ENCODE measurements around the gene CNBD2.
"Not testable (repeated sequence)": the region's sequence is repeated elsewhere in the genome, so short reads cannot be mapped to it uniquely, and the experiment has no call there.

The CNBD2 gene

DNA sequence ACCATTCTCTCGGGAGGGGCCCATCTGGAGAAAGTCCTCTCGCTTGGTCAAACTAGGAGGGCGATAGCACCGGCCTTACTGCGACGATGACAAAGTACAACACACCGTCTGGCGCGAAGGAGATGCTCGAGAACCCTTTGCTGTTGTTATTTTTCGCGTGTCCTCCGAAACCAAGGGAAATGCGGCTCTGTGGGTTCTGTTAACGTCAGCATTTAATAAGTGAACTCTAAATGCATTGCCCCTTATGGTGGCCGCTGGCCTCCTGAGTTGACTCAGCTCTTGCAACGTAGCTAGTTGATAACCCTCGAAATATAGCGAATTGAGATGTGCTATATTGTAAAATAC, 13.5 kb upstream of the CNBD2 start:
- DNase-seq (ENCODE audit: extremely low read depth, low read depth) = no peak
- TF ChIP-seq, protein P1, sequence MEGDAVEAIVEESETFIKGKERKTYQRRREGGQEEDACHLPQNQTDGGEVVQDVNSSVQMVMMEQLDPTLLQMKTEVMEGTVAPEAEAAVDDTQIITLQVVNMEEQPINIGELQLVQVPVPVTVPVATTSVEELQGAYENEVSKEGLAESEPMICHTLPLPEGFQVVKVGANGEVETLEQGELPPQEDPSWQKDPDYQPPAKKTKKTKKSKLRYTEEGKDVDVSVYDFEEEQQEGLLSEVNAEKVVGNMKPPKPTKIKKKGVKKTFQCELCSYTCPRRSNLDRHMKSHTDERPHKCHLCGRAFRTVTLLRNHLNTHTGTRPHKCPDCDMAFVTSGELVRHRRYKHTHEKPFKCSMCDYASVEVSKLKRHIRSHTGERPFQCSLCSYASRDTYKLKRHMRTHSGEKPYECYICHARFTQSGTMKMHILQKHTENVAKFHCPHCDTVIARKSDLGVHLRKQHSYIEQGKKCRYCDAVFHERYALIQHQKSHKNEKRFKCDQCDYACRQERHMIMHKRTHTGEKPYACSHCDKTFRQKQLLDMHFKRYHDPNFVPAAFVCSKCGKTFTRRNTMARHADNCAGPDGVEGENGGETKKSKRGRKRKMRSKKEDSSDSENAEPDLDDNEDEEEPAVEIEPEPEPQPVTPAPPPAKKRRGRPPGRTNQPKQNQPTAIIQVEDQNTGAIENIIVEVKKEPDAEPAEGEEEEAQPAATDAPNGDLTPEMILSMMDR (IDR thresholded peaks at IDR 0.05; ENCODE audit: low read depth, low read length) = no peak

DNA sequence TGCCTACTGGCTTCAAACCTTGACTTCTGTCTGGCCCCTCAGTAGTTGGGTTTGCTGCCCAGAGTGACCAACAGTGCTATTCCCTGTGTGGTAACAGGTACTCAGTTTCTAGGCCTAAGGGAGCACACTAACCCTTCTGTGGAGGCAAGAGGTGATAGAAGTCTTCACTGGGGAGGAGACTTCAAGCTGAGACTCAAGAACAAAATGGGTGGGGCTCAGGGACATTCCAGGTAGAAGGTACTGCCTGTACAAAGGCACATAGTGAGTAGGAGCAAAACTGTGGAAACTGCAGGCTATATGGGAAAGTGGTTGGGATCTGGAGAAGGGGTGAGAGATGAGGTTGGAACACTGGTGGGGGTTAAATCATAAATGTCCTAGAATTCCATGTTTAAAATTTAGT, 11.8 kb upstream of the CNBD2 start:
- TF ChIP-seq, protein P1 (IDR thresholded peaks at IDR 0.05; ENCODE audit: low read depth, low read length) = no peak
- no peak for DNase-seq (ENCODE audit: extremely low read depth, low read depth)

DNA sequence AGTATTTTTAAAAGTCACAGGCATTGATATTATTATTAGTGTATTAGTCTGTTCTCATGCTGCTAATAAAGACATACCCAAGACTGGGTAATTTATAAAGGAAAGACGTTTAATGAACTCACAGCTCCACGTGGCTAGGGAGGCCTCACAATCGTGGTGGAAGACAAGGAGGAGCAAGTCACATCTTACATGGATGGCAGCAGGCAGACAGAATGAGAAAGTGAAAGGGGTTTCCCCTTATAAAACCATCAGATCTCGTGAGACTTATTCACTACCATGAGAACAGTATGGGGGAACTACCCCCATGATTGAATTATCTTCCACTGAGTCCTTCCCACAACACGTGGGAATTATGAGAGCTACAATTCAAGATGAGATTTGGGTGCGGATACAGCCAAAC, 9.1 kb upstream of the CNBD2 start:
- DNase-seq (ENCODE audit: extremely low read depth, low read depth) = not testable (repeated sequence)

DNA sequence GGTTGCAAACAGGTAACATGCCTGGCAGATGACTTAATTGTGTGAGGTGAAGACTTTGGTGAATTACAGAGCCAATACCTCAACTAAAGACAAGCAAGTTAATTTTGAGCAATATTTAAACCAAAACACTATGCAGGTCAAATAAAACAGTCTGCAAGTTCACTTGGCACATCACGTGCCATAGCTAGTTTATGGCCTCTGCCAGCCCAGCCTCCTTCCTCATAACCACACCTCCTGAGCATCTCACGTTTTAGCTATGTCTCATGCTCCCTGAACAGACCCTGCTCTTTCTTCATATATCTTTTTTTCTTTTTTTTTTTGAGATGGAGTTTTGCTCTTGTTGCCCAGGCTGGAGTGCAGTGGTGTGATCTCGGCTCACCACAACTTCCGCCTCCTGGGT, 4.5 kb upstream of the CNBD2 start:
- TF ChIP-seq, protein P1 (IDR thresholded peaks at IDR 0.05; ENCODE audit: low read depth, low read length) = no peak
- DNase-seq (ENCODE audit: extremely low read depth, low read depth) = no peak

DNA sequence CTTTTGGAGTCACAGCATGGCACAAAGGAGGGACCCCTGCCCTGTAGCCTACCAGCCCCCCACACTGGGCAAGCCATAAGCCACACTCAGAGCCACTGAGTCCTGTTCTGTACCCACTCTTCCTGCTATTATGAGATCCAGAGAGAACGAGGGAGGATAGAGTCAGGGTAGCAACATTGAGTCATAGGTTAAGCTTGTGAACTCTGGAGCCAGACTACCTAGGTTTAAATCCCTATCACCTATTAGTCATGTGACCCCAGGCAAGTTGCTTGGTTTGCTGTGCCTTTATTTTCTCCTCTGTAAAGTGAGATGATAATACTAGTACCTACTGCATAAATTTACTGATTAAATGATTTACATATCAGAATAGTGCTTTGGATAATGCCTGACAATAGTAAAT, 540 bp downstream of the CNBD2 start:
- TF ChIP-seq, protein P1 (IDR thresholded peaks at IDR 0.05; ENCODE audit: low read depth, low read length) = no peak
- DNase-seq (ENCODE audit: extremely low read depth, low read depth) = no peak

DNA sequence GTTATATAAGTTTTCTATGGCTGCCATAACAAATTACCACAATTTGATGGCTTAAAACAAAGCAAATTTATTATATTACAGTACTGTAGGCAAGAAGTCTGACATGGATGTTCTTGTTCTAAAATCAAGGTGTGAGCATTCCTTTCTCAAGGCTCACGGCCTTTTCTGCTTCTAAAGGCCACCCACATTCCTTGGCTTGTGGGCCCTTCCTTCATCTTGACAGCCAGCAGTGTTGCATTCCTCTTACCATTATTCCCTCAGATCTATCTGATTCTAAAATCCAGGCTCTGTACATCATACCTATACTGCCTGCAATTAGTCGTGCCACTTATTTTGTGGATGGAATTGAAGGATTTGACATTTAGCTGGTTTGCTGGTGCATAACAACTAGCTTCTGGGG, 3.6 kb downstream of the CNBD2 start:
- no peak for DNase-seq (ENCODE audit: extremely low read depth, low read depth)
- TF ChIP-seq, protein P1 (IDR thresholded peaks at IDR 0.05; ENCODE audit: low read depth, low read length) = no peak

DNA sequence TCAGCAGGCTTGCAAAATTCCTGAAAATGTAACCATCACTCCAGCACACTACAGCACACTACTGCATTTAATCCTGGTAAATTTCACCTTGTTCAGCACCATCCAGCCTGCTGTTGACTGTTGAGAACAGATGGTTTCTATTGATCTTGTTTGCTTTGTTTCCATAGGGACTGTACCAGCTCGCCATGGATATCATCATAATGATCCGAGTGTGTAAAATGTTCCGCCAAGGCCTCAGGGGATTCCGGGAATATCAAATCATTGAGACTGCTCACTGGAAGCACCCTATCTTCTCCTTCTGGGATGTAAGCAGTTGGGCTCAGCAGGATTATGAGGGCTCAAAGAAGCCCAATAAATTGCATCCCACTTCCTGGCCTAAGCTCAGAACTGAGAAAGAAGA, 4.1 kb downstream of the CNBD2 start:
- TF ChIP-seq, protein P1 (IDR thresholded peaks at IDR 0.05; ENCODE audit: low read depth, low read length) = no peak
- no peak for DNase-seq (ENCODE audit: extremely low read depth, low read depth)

DNA sequence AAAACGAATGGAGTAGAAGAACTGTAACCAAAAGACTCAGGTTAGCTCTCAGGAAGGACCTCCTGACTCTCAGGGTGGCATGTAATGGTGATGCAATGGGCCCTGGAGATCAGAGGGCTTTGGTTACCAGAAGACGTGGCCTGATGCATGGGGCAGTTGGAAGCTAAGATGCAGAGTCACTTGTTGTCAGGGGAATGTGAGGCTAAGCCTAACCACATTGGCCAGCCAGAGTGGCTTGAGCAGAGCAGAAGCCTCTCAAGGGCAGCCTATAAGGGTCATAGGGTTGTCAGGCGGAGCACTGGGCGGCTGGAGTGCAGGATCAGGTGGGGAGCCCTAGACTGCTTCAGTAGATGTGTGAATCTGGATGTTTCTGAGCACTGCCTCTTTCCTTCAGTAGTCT, 5.9 kb downstream of the CNBD2 start:
- TF ChIP-seq, protein P1 (IDR thresholded peaks at IDR 0.05; ENCODE audit: low read depth, low read length) = no peak
- DNase-seq (ENCODE audit: extremely low read depth, low read depth) = no peak
